ENCODE measurements around the gene ATRN. TPM values are rescaled to one million over a fixed set of nuclear protein-coding genes. Genes with fewer than 3 reads are reported as not detected.

Gene ATRN
- total and polyA plus RNA-seq, 2 experiments from 2014 or later: 2.2 to 18.3 TPM

DNA sequence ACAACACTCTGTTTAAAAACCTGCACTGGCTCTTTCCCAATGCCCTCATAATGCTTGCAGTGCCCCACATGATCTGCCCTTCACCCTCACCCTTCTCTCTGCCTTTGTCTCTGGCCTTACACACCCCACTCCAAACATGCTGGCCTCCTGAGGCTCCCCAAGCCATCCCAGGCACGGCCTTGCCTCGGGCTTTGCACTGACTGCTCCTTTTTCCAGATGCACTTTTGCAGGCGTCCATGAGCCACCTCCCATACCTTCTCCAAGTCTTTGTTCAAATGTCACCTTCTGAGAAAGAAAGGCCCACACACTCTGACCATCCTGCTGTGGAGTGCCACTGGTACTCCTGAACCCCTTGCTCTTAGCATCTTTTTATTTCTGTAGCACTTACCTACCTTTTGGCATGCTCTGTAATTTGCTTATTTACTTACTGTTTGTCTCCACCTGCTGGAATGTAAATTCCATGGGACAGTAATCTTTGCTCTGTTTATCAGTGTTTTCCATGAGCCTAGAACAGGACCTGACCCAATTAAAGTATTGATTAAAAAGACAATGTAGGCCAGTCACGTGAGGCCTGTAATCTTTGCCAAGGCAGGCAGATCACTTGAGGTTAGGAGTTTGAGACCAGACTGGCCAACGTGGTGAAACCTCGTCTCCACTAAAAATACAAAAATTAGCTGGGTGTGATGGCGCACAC, 161.6 kb downstream of the ATRN start:
- Histone ChIP-seq H3K4me3 (no peak overlapping the region), H3K36me3 (ENCODE audit: insufficient read depth) (no peaks in the 10 kb centered on the region), H4K20me1 (replicated peaks; ENCODE audit: insufficient read depth) (no peaks in the 10 kb centered on the region; the same call in 1 of the 2 replicates), H3K4me1 (ENCODE audit: insufficient read depth) (peaks cover 13% of the 10 kb centered on the region), H3K27ac (ENCODE audit: low read depth) (no peak overlapping the region), H3K9me2 (ENCODE audit: insufficient read depth) (peaks cover 5% of the 10 kb centered on the region; the same call in 1 of the 2 replicates), H3K27me3 (ENCODE audit: insufficient read depth) (no peaks in the 10 kb centered on the region), H3K79me2 (replicated peaks; ENCODE audit: insufficient read depth) (no peaks in the 10 kb centered on the region), H2AFZ (no peak overlapping the region), H3K4me2 (no peak overlapping the region), H3F3A (replicated peaks; ENCODE audit: low read depth) (no peaks in the 10 kb centered on the region)
- Mint-ChIP-seq H3K4me3 (no peak overlapping the region), H3K9me3 (no peaks in the 10 kb centered on the region), H3K27me3 (ENCODE audit: insufficient read depth, low read depth, poor library complexity) (no peaks in the 10 kb centered on the region), H3K4me1 (peaks cover 21% of the 10 kb centered on the region), H3K36me3 (ENCODE audit: low read depth) (peaks cover 4% of the 10 kb centered on the region; the same call in 1 of the 3 replicates), H3K27ac (no peak overlapping the region)
- TF ChIP-seq, protein P1, sequence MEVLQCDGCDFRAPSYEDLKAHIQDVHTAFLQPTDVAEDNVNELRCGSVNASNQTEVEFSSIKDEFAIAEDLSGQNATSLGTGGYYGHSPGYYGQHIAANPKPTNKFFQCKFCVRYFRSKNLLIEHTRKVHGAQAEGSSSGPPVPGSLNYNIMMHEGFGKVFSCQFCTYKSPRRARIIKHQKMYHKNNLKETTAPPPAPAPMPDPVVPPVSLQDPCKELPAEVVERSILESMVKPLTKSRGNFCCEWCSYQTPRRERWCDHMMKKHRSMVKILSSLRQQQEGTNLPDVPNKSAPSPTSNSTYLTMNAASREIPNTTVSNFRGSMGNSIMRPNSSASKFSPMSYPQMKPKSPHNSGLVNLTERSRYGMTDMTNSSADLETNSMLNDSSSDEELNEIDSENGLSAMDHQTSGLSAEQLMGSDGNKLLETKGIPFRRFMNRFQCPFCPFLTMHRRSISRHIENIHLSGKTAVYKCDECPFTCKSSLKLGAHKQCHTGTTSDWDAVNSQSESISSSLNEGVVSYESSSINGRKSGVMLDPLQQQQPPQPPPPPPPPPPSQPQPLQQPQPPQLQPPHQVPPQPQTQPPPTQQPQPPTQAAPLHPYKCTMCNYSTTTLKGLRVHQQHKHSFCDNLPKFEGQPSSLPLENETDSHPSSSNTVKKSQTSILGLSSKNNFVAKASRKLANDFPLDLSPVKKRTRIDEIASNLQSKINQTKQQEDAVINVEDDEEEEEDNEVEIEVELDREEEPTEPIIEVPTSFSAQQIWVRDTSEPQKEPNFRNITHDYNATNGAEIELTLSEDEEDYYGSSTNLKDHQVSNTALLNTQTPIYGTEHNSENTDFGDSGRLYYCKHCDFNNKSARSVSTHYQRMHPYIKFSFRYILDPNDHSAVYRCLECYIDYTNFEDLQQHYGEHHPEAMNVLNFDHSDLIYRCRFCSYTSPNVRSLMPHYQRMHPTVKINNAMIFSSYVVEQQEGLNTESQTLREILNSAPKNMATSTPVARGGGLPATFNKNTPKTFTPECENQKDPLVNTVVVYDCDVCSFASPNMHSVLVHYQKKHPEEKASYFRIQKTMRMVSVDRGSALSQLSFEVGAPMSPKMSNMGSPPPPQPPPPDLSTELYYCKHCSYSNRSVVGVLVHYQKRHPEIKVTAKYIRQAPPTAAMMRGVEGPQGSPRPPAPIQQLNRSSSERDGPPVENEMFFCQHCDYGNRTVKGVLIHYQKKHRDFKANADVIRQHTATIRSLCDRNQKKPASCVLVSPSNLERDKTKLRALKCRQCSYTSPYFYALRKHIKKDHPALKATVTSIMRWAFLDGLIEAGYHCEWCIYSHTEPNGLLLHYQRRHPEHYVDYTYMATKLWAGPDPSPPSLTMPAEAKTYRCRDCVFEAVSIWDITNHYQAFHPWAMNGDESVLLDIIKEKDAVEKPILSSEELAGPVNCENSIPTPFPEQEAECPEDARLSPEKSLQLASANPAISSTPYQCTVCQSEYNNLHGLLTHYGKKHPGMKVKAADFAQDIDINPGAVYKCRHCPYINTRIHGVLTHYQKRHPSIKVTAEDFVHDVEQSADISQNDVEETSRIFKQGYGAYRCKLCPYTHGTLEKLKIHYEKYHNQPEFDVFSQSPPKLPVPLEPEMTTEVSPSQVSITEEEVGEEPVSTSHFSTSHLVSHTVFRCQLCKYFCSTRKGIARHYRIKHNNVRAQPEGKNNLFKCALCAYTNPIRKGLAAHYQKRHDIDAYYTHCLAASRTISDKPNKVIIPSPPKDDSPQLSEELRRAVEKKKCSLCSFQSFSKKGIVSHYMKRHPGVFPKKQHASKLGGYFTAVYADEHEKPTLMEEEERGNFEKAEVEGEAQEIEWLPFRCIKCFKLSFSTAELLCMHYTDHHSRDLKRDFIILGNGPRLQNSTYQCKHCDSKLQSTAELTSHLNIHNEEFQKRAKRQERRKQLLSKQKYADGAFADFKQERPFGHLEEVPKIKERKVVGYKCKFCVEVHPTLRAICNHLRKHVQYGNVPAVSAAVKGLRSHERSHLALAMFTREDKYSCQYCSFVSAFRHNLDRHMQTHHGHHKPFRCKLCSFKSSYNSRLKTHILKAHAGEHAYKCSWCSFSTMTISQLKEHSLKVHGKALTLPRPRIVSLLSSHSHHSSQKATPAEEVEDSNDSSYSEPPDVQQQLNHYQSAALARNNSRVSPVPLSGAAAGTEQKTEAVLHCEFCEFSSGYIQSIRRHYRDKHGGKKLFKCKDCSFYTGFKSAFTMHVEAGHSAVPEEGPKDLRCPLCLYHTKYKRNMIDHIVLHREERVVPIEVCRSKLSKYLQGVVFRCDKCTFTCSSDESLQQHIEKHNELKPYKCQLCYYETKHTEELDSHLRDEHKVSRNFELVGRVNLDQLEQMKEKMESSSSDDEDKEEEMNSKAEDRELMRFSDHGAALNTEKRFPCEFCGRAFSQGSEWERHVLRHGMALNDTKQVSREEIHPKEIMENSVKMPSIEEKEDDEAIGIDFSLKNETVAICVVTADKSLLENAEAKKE (CRISPR knock-in tag; IDR thresholded peaks at IDR 0.05): no peak
- TF ChIP-seq NANOG (IDR thresholded peaks at IDR 0.05; ENCODE audit: borderline replicate concordance): no peak
- TF ChIP-seq, protein P2, sequence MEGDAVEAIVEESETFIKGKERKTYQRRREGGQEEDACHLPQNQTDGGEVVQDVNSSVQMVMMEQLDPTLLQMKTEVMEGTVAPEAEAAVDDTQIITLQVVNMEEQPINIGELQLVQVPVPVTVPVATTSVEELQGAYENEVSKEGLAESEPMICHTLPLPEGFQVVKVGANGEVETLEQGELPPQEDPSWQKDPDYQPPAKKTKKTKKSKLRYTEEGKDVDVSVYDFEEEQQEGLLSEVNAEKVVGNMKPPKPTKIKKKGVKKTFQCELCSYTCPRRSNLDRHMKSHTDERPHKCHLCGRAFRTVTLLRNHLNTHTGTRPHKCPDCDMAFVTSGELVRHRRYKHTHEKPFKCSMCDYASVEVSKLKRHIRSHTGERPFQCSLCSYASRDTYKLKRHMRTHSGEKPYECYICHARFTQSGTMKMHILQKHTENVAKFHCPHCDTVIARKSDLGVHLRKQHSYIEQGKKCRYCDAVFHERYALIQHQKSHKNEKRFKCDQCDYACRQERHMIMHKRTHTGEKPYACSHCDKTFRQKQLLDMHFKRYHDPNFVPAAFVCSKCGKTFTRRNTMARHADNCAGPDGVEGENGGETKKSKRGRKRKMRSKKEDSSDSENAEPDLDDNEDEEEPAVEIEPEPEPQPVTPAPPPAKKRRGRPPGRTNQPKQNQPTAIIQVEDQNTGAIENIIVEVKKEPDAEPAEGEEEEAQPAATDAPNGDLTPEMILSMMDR (conservative IDR thresholded peaks at IDR 0.05; ENCODE audit: low read depth in 2 of 2): peak; percentile 37 to 40; a peak in 3 of 4 replicates
- DNase-seq (ENCODE audit: low spot score): no peak
- ATAC-seq: no peak; the same call in 2 of the 3 replicates
